Measurements from ENCODE around the gene DPP6.

Gene DPP6

GRCh38 chr7:154699417-154699816 is 647.2 kb downstream of the DPP6 start:
- no peak for DNase-seq (ENCODE audit: low read depth in 2 of 2)

- DNase-seq (ENCODE audit: low read depth in 2 of 2): no peak
Measured at GRCh38 chr7:154709840-154710520, 657.8 kb downstream of the DPP6 start.

DNA sequence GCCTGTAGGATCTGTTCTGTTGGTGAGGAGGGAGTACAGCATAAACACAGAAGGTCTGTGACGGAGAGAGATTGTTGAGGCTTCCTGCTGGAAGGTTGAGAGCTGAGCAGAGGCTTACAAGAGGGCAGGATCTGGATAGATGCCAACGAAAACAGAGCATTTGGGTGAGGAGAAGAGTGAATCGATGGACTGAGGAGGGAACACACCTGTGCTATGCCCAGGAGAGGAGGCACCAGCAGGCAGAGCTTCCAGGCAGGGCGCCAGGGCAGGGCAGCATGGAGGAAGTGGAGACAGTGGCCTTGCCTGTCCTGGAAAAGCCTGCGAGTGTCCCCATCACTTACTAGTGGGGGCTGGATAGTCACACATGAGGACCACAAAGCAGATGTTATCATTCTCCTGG is 667.8 kb downstream of the DPP6 start:
- DNase-seq (ENCODE audit: low read depth in 2 of 2): no peak

GRCh38 chr7:154721086-154721485 is 668.9 kb downstream of the DPP6 start:
- no peak for DNase-seq (ENCODE audit: low read depth in 2 of 2)

DNA sequence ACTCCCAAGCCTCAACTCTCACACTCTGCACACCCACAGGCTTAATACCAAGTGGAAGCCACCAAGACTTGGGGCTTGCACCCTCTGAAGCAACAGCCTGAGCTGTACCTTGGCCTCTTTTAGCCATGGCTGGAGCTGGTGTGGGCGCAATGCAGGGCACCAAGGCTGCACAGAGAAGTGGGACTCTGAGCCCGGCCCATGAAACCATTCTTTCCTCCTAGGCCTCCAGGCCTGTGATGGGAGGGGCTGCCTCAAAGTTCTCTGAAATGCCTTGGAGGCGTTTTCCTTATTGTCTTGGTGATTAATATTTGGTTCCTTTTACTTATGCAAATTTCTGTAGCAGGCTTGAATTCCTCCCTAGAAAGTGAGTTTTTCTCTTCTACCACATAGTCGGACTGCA is 674.2 kb downstream of the DPP6 start:
- DNase-seq (ENCODE audit: low read depth in 2 of 2): no peak

DNA sequence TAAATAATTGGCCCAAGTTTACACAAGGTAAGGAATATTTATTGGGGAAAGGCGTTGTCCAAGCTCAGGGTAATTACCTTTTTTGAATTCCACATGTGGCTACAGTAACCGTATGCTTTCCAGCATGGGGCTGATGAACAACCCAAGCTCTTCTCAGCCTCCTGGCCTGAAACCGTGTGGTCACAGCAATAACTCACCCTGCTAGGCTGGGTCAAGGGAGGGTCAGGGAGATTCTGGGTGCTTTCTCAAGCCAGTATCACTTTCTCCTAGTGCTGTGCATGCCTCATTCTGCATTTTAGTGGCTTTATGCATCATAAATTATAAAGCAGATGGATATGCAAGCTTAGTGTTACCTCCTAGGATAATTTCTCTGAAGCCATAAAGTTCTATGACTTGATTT is 676.9 kb downstream of the DPP6 start:
- DNase-seq (ENCODE audit: low read depth in 2 of 2): no peak

GRCh38 chr7:154735766-154736165 is 683.6 kb downstream of the DPP6 start:
- no peak for DNase-seq (ENCODE audit: low read depth in 2 of 2)

DNA sequence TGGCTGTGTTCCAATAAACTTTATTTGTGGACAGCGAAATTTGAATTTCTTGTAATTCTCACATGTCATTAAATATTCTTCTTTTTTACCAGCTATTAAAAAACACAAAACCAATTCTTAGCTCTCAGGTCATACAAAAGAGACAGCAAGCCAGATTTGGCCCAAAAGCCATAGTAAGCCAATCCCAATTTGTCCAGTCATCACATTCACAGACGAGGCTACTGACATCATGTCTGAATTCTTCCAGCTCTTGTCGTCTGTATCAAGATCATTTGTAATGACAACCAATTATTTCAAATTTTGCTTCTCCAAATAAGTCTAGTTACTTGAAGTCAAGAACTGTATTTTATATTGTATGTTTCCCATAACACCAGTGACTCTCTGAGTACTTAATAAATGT is 684.2 kb downstream of the DPP6 start:
- no peak for DNase-seq (ENCODE audit: low read depth in 2 of 2)

DNA sequence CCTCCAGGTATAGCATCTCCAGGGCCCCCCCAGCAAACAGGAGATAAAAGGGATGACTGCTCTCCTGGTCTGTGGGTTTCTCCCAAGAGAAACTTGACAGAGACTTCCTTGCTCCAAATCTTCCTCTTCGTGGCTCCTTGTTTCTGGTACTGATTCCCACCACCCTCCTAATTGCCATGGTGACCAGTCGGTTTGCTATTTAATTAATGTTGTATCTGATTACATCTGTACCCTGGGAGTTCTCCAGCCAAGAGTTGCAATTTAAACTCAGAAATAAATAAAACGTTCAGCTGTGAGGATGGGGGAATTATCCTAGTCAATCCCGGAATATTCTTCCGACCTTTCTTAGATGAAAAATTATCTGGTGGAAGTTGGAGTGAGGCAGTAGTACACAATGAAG is 686.0 kb downstream of the DPP6 start:
- no peak for DNase-seq (ENCODE audit: low read depth in 2 of 2)

DNA sequence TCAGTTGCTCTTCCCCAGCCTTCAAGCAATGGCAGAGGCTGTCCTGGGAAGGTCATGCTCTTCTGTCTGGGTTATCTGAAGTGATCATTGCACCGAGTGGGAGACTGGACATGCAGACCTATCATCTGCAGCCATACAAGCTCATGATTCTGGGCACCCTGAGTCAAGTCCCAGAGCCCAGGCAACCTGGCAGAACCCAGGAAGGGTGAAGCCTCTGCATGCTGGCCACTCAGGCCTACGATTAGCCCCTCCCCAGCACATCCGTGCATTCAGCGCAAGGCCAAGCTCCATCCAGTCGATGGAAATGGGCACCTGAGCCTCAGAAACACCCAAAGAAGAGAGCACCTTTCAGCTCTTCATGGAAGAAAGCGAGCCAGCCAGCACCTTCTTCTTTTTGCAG is 688.9 kb downstream of the DPP6 start:
- no peak for DNase-seq (ENCODE audit: low read depth in 2 of 2)

DNA sequence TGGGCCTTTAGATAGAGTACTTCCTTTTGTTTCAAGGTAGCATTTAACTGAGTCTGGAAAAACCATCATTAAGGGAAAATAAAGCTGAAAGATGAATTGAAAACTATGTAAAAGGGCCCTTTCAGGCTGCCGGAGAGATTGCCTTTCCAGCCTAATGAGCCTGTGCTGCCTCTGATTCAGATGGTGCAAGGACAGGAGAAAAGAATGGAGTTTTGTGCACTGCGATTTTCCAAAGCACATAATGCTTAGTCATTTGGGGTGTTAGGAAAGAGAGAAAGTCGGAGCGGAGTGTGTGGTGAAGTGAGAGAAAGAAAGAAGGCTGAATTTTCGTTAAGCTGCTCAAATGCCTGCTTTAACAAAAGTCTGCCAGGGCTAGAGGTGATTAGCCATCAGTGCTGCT is 691.0 kb downstream of the DPP6 start:
- no peak for DNase-seq (ENCODE audit: low read depth in 2 of 2)

GRCh38 chr7:154744256-154744860 is 692.2 kb downstream of the DPP6 start:
- no peak for DNase-seq (ENCODE audit: low read depth in 2 of 2)

- no peak for DNase-seq (ENCODE audit: low read depth in 2 of 2)
Measured at GRCh38 chr7:154744861-154745258, 692.7 kb downstream of the DPP6 start.

DNA sequence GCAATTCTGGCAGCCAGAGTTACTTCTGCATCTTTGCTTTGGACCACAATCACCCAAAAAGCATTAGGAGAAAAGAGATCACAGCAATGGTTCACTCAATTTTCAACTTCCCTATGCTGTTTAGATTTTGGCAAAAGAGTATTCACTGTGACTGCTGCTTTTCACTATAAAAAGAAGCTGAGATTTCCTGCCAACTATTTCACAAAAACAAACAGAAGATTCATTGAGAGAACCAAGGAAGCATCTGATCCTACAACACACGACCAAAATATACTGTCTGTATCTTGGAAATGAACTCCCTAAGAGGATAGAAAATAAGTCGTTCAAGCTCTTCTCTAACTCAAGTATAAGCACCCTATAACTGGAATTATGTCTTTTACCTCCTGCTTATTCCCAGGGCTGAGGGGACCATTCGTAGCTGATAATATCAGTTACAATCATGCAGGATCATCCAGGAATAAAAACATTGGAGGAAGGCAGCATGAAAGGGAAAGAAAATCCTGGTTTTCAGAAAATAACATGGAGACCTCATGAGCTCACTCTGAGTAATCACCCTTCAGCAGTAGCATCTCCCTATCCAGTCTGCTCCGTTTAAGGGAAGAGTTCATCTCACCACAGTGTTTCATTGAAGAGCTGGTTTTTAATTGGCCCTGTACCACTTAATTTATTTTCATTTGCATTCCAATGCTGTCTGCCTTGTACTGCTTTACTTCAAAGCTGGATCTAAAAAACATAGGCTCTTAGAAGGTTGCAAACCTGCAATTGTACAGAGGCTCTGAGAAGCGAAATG is 694.6 kb downstream of the DPP6 start:
- no peak for DNase-seq (ENCODE audit: low read depth in 2 of 2)

DNA sequence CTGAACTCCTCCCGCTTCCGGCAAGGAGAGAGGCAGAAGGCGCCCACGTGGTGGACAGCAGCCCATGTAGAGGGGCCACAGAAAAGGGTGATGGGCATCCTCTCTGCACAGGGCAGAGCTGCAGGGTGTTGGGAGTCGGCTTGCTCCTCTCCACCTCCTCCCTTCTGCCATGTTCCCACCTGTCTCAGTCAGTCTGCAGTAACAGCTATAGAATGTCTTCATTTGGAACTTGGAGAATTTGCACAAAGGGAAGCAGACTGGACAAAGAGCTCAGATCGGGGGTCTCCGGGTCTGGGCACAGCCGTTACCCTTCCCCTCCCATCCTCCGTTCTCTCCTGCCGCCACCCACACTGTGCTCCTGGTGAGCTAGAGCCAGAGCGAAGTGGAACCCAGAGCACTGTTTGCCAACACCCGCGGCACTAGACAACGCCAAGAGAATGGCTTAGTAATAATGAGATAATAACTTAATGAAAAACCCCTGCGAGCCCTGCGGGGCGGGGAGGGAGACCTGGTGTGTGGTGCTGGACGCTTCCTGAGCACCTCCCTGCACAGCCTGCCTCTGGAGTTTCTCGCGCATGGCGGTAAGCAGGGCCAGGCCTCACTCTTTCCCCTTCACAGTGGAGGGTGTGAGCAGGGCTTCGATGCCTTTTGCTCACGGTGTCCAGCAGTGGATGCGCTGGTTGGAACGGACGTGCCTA is 696.0 kb downstream of the DPP6 start:
- no peak for DNase-seq (ENCODE audit: low read depth in 2 of 2)

DNA sequence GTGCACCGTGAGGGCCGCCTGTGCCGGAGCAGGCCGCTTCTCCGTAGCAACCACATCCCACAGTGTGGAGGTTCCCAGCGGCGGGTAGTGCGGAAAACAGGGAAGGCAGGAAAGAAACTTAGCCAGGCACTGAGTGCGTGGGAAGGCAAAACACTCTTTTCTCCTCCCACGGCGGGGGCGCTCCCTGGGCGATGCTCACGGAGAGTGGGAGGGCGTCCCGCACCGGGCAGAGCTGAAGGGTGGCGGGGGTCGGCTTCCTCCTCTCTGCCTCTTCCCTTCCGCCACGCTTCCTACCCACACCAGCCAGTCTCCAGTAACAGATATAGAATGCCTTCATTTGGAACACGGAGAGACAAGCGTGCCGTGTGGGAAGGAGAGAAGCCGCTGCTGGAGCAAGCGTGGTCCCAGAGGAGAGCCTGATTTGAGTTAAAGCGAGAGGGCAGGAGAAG is 698.2 kb downstream of the DPP6 start:
- no peak for DNase-seq (ENCODE audit: low read depth in 2 of 2)

GRCh38 chr7:154753226-154753625 is 701.0 kb downstream of the DPP6 start:
- no peak for DNase-seq (ENCODE audit: low read depth in 2 of 2)

- no peak for DNase-seq (ENCODE audit: low read depth in 2 of 2)
Measured at GRCh38 chr7:154757756-154758155, 705.6 kb downstream of the DPP6 start.

- DNase-seq (ENCODE audit: low read depth in 2 of 2): no peak
Measured at GRCh38 chr7:154759989-154760388, 707.8 kb downstream of the DPP6 start.

- no peak for DNase-seq (ENCODE audit: low read depth in 2 of 2)
Measured at GRCh38 chr7:154765118-154765517, 712.9 kb downstream of the DPP6 start.

DNA sequence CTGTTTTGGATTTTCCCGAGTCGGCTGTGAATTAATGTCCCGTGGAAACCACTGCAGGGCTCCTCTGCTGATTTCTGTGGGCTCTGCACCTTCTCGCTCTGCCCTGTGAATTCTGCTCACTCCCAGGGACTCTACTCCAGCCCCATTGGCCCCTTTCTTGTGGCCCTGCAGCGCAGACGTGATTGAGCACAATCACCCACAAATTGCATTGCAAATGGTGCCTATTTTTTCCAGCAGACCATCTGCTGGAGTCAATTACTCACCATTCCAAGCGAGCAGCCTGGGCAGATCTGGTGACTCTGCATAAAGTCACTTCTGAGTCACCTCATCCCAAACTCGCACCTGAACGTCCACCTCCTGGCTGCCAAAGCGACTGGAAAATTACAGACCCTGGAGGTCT is 714.9 kb downstream of the DPP6 start:
- DNase-seq (ENCODE audit: low read depth in 2 of 2): no peak

DNA sequence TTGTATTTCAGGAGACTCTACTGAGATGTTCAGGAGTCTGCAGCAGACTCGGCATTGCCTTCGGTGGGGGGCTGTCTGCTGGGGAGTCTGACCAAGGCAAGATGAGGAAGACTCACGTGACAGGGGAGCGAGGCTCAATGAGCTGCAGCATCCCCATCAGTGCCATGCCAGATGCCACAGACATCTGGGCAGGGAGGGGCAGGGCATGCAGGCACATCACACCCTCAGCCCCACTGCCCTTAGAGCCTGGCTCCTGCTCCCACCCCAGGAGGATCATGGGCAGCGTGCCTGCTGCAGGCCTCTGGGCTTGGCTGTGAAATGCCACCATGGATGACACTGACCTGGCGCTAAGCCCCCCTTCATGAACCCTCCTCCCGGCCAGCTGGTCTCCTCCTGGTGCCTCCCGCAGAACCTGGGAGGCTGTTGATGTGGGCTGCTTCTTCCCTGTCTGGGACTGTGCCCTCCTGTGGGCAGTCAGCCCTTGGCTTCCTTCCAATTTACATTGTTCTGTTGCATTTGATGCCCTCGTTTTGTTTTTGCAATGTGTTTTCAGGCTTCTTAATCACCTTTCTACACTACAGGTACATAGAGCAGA is 715.7 kb downstream of the DPP6 start:
- no peak for DNase-seq (ENCODE audit: low read depth in 2 of 2)

All from fibroblast of skin of left biceps (primary cell).